SK-N-MC (cell line): ENCODE measurements around the gene SHROOM3.
"Not testable (repeated sequence)": the region's sequence is repeated elsewhere in the genome, so short reads cannot be mapped to it uniquely, and the experiment has no call there.

Experiments used
- EZH2 ChIP-seq: fragments of 200-600 bp; sonication (generic); IDR thresholded peaks from one replicate; pipeline ENCODE4 v1.6.1; 2017; ENCODE audit warnings: antibody characterized with exemption
- FOXP2 ChIP-seq: optimal IDR thresholded peaks from 2 replicates; pipeline ENCODE3; 2011; ENCODE audit warnings: mild to moderate bottlenecking, moderate library complexity; ENCODE audit not compliant: insufficient read depth; ENCODE audit errors: extremely low read length, control extremely low read depth
- POLR2AphosphoS5 ChIP-seq: IDR thresholded peaks from 2 replicates; pipeline ENCODE4 v1.6.1; 2012; ENCODE audit warnings: mild to moderate bottlenecking, low read depth, low read length, borderline replicate concordance

- TF ChIP-seq EZH2, POLR2AphosphoS5, FOXP2: not testable (repeated sequence)
These were observed 173.5 kb downstream of the SHROOM3 start for GRCh38 chr4:76608549-76608948.
